Measurements from ENCODE around the gene SLAMF9. TPM values are rescaled to one million over a fixed set of nuclear protein-coding genes. Genes with fewer than 3 reads are reported as not detected.

SLAMF9 gene
- total and polyA plus RNA-seq, 2 donors (not counting 3 experiments of a cell fraction or from before 2014, with no cell fraction given), result not detected

DNA sequence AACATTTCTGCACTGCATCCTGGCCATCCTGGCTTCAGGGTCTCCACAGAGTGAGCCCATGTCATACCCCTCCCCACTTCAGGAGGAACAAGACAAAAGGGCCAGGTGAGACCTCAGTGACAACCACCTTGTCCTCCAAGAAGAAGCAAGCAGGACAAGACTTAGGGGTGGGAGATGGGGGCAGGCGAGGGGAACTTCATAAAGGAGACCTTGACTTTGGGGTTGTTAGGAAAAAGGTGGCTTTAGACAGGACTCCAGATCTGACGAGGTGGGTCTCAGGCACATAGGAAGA, 24.0 kb upstream of the SLAMF9 start:
- H3K36me3 ChIP-seq (ENCODE audit: control insufficient read depth in 2 of 2, extremely low read depth in 1 of 2, insufficient read depth in 2 of 2, low read length in 2 of 2), result no peaks in the 10 kb centered on the region
- dilution Hi-C loops (cut with MboI; ENCODE audit: extremely low pct_ligation_motif_present, low sequenced_read_pairs), result no loop called here
- peaks cover 7 to 12% of the 10 kb centered on the region in 2 experiments for H3K27me3 ChIP-seq (ENCODE audit: control insufficient read depth in 2 of 2, insufficient read depth in 2 of 2, low read length in 2 of 2)
- H2AFZ ChIP-seq (ENCODE audit: low read depth, low read length), result no peak overlapping the region
- no peak overlapping the region for H3K4me3 ChIP-seq (replicated peaks in 1 of 3; ENCODE audit: insufficient read depth in 1 of 3, low read depth in 1 of 3, low read length in 3 of 3)
- no TSS peak for BruUV-seq (replicated peaks)
- TF ChIP-seq EZH2 (IDR thresholded peaks at IDR 0.05; ENCODE audit: borderline replicate concordance, low read depth, low read length, severe bottlenecking) (no peak), FOS (IDR thresholded peaks at IDR 0.05; ENCODE audit: borderline replicate concordance, insufficient read depth, low read length) (no peak), GATA2 (IDR thresholded peaks at IDR 0.05; ENCODE audit: insufficient read depth, insufficient read length, low read depth, low read length) (no peak), POLR2A (IDR thresholded peaks at IDR 0.05; ENCODE audit: low read depth, low read length) (no peak), JUN (IDR thresholded peaks at IDR 0.05; ENCODE audit: borderline replicate concordance, insufficient read depth, insufficient read length, low read depth) (no peak), MYC (IDR thresholded peaks at IDR 0.05; ENCODE audit: low read depth, low read length) (no peak), POLR2AphosphoS5 (IDR thresholded peaks at IDR 0.05; ENCODE audit: insufficient read depth, low read depth, low read length) (no peak)
- TF ChIP-seq, protein P1, sequence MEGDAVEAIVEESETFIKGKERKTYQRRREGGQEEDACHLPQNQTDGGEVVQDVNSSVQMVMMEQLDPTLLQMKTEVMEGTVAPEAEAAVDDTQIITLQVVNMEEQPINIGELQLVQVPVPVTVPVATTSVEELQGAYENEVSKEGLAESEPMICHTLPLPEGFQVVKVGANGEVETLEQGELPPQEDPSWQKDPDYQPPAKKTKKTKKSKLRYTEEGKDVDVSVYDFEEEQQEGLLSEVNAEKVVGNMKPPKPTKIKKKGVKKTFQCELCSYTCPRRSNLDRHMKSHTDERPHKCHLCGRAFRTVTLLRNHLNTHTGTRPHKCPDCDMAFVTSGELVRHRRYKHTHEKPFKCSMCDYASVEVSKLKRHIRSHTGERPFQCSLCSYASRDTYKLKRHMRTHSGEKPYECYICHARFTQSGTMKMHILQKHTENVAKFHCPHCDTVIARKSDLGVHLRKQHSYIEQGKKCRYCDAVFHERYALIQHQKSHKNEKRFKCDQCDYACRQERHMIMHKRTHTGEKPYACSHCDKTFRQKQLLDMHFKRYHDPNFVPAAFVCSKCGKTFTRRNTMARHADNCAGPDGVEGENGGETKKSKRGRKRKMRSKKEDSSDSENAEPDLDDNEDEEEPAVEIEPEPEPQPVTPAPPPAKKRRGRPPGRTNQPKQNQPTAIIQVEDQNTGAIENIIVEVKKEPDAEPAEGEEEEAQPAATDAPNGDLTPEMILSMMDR (IDR thresholded peaks at IDR 0.05; ENCODE audit: extremely low read depth in 1 of 2, insufficient read depth in 1 of 2, low read depth in 1 of 2, low read length in 2 of 2), result no peak
- TF ChIP-seq, protein P2, sequence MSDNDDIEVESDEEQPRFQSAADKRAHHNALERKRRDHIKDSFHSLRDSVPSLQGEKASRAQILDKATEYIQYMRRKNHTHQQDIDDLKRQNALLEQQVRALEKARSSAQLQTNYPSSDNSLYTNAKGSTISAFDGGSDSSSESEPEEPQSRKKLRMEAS (IDR thresholded peaks at IDR 0.05; ENCODE audit: insufficient read depth, insufficient read length), result no peak
- H3K9me1 ChIP-seq (replicated peaks; ENCODE audit: control insufficient read depth, extremely low read depth, insufficient read depth, low read length), result no peaks in the 10 kb centered on the region
- DNase-seq (ENCODE audit: low read depth, low spot score) (no peak), FAIRE-seq (no peak)
- ChIA-PET POLR2A (no interaction called here), CTCF (interaction anchor here (2.2 kb wide), 1 partner anchor 30 kb away, joined by 5 read pairs; no protein-coding TSS in a partner anchor)
- no peaks in the 10 kb centered on the region for H3K9me3 ChIP-seq (replicated peaks; ENCODE audit: control insufficient read depth, insufficient read depth, low read length)
- no peaks in the 10 kb centered on the region for H3K4me1 ChIP-seq (ENCODE audit: control insufficient read depth, extremely low read depth, insufficient read depth, low read length)
- no peak overlapping the region for H3K4me2 ChIP-seq (ENCODE audit: insufficient read depth, low read length)
- H3K27ac ChIP-seq (ENCODE audit: insufficient read depth, low read depth, low read length), result no peak overlapping the region
- H3K9ac ChIP-seq (replicated peaks; ENCODE audit: extremely low read depth, insufficient read depth, low read length), result no peak overlapping the region
- intact Hi-C loops (cut with micrococcal nuclease), result no loop called here
- no peaks in the 10 kb centered on the region for H3K79me2 ChIP-seq (ENCODE audit: control insufficient read depth, insufficient read depth, low read length)
- no peaks in the 10 kb centered on the region for H4K20me1 ChIP-seq (replicated peaks; ENCODE audit: control insufficient read depth, extremely low read depth, insufficient read depth, low read length)

All from endothelial cell of umbilical vein (primary cell).